Spinal cord (tissue), 10 donors: ENCODE measurements around the gene LRRC34. TPM values are rescaled to one million over a fixed set of nuclear protein-coding genes. Genes with fewer than 3 reads are reported as not detected.
A peak's percentile ranks its signal among the peaks of the same experiment; 100 is the strongest.

Experiments used
- DNase-seq, 6 donors: peaks; one replicate each; pipeline versions ENCODE4 v3.0.0 to v3.0.0-alpha.2; 2013 to 2015; ENCODE audit warnings: low spot score in 6 of 6, low read depth in 4 of 6
- H3K27ac ChIP-seq: one replicate; pipeline ENCODE4 v1.5.1; 2013; ENCODE audit warnings: low read depth, low read length, control low read depth
- H3K27me3 ChIP-seq: one replicate; pipeline ENCODE4 v1.6.1; 2013; ENCODE audit warnings: low read length; ENCODE audit not compliant: control insufficient read depth, insufficient read depth
- H3K36me3 ChIP-seq: one replicate; pipeline ENCODE4 v1.6.1; 2013; ENCODE audit warnings: low read length; ENCODE audit not compliant: control insufficient read depth, insufficient read depth
- H3K4me1 ChIP-seq: one replicate; pipeline ENCODE4 v1.6.1; 2013; ENCODE audit warnings: low read length; ENCODE audit not compliant: control insufficient read depth, insufficient read depth
- H3K4me3 ChIP-seq: one replicate; pipeline ENCODE4 v1.5.1; 2013; ENCODE audit warnings: low read depth, low read length, control low read depth
- H3K9me3 ChIP-seq: one replicate; pipeline ENCODE4 v1.6.1; 2013; ENCODE audit warnings: low read length; ENCODE audit not compliant: control insufficient read depth, insufficient read depth
- WGBS: methylation state at CpG from one replicate; pipeline ENCODE4 v1.1.5; 2013; ENCODE audit warnings: missing lambda C conversion rate; ENCODE audit not compliant: insufficient coverage; 5-methylcytosine and 5-hydroxymethylcytosine counted together
- polyA plus RNA-seq, 2 donors: library from polyadenylated mRNA; unstranded; fragments of 120-200 nt; gene quantifications; one replicate each; pipeline ENCODE4 v1.2.1, GENCODE V29; 2013; ENCODE audit not compliant: insufficient read length in 2 of 2
- total RNA-seq, 2 donors: library from RNA; depleted of rRNA in 1 of 2; stranded (reverse); fragments of 120-200 nt in 1 of 2; fragments of >200 nt in 1 of 2; gene quantifications; one replicate each; pipeline versions ENCODE4 v1.2.3 to v1.2.4, GENCODE V29; 2013 to 2014
- donor health status: healthy.

LRRC34 gene
- total and polyA plus RNA-seq, 4 donors: 13.1 to 18.4 (median 14.7) TPM

DNA sequence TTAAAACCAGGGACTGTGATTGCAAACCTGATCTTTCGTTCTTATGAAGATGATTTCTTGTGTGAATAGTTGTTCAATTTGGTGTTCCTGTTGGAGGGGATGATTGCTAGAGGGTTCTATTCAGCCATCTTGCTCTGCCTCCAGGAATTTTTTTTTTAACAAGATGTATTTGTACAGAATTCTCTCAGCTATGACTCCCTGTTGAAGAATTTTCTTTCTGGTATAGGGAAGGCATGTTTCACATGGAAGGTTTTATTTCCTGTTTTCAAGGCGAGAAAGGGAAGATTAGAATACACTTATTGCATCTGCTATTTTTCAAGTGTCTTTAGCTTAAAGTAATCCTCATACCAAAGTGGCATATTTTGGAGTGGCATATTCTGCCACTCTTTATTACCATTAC lies 5.6 kb upstream of the LRRC34 start:
- no peaks in the 10 kb centered on the region for H3K27me3 ChIP-seq
- no peak overlapping the region for H3K27ac ChIP-seq
- H3K9me3 ChIP-seq: peaks cover 5% of the 10 kb centered on the region
- DNase-seq: no peak
- H3K36me3 ChIP-seq: no peaks in the 10 kb centered on the region
- WGBS: no CpG with 5 or more reads among the region's 2 CpGs
- no peaks in the 10 kb centered on the region for H3K4me1 ChIP-seq
- H3K4me3 ChIP-seq: no peak overlapping the region

DNA sequence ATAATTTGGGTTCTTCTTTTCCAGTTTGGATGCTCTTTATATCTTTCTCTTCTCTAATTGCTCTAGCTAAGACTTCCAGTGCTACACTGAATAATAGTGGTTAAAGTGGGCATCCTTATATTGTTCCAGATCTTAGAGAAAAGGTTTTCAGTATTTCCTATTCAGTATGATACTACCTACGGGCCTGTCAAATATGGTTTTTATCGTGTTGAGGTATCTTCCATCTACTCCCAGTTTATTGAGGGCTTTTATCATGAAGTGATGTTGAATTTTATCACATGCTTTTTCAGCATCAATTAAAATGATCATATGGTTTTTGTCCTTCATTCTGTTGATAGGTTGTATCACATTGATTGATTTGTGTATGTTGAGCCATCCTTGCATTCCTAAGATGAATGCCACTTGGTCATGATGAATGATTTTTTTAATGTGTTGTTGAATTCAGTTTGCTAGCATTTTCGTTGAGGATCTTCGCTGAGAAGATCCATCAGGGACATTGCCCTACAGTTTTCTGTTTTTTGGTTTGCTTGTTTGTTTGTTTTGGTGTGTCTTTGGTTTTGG lies 3.0 kb upstream of the LRRC34 start:
- H3K27ac ChIP-seq: no peak overlapping the region
- no peak overlapping the region for H3K4me3 ChIP-seq
- H3K27me3 ChIP-seq: no peaks in the 10 kb centered on the region
- peaks cover 10% of the 10 kb centered on the region for H3K4me1 ChIP-seq
- WGBS: 83% methylated on average over 1 of the region's 4 CpGs
- no peak for DNase-seq
- no peaks in the 10 kb centered on the region for H3K36me3 ChIP-seq
- H3K9me3 ChIP-seq: peaks cover 5% of the 10 kb centered on the region

DNA sequence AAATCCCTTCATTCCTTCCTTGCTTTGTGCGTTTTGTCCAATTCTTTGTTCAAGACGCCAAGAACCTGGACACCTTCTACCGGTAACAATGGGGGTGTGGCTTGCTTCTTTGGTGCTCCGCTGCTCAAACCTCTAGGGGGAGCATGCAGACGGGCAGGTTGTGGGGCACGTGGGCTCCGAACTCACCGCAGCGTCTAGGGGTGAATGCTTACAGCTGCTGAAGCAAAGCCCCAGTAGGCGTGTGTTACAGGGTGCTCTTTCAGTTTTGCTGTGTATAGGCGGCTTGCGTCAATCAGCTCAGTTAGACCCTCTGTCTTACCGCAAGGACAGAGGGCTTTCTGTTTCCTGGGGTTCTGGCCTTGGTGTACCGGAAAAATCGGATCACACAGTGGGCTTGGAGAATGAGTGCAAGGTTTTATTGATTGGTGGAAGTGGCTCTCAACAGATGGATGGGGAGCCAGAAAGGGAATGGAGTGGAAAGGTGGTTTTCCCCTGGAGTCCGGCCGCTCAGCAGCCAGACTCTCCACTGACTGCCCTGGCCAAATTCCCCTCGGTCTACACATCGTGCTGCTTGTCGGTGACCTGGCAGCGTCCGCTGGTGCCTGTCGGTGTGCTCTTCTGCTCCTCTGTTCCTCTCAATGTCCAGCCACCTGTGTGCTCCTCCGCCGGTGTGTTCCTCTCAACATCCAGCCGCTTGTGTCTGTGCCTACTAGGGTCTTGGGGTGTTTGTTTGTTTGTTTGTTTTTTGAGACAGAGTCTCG lies 1.2 kb upstream of the LRRC34 start:
- DNase-seq: peak in 2 of 6 donors; percentile 9 to 27
- H3K4me3 ChIP-seq: peak overlapping the region; percentile 21
- H3K27ac ChIP-seq: no peak overlapping the region
- whole genome bisulfite sequencing: 62% methylated on average over 18 of the region's 27 CpGs
- no peaks in the 10 kb centered on the region for H3K36me3 ChIP-seq
- no peaks in the 10 kb centered on the region for H3K27me3 ChIP-seq
- peaks cover 5% of the 10 kb centered on the region for H3K9me3 ChIP-seq
- peaks cover 10% of the 10 kb centered on the region for H3K4me1 ChIP-seq

DNA sequence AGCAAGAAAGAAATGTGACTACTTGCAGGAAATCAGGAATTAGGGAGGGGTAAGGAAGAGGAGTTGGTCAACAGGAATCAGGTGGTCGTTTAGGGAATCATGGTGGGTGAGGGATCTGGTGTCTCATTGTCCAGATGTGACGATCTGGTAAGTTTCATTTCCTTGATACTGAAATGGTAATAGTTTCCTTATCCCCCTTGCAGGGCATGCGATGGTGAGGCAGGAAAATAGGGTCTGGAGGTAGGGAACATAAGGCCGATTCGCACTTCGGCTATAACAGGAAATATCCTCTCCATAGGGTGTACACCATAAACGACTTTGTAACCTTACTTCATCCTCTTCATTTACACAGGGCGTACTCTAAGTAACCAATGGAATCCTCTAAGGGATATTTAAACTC lies 574 bp upstream of the LRRC34 start:
- no peaks in the 10 kb centered on the region for H3K36me3 ChIP-seq
- DNase-seq: peak in 1 of 6 donors; percentile 7
- H3K9me3 ChIP-seq: peaks cover 5% of the 10 kb centered on the region
- 22% methylated on average over 1 of the region's 8 CpGs for WGBS
- H3K4me3 ChIP-seq: peak overlapping the region; percentile 21
- peaks cover 10% of the 10 kb centered on the region for H3K4me1 ChIP-seq
- peak overlapping the region; percentile 35 for H3K27ac ChIP-seq
- H3K27me3 ChIP-seq: no peaks in the 10 kb centered on the region

DNA sequence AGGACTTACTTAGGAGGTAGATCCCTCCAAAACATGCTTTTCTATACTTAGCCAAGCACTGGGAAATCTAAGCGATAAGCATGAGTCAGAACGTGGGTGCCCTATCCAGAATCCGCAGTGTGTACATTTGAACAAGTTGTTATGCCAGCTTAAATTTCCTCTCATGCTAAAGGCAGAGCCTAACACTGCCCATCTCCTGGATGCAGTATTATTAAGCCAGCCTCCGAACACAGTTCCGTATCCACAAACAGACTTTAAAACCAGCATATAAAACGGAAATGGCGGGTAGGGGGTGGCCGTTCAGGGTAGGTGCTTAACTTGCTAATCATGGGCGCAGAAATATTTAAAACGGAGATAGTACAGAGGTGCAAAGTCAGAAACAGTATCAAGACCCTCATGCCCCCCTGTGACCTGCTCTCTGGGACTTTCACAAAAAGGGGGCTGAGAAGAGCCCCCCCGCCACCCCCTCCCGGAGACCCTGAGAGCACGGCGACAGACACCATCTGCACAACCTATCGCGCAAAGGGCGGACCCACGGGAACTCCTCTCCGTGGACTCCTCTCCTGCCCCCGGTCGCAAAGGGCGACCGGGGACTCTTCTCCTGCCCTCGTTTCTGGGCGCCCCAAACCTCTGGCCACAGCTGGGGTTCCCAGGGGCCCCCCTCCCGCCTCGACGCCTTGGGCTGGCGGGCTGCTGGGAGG lies 923 bp downstream of the LRRC34 start:
- Histone ChIP-seq H3K9me3 (peaks cover 5% of the 10 kb centered on the region), H3K27me3 (no peaks in the 10 kb centered on the region), H3K4me3 (peak overlapping the region; percentile 68), H3K27ac (peak overlapping the region; percentile 87), H3K4me1 (peaks cover 10% of the 10 kb centered on the region), H3K36me3 (no peaks in the 10 kb centered on the region)
- 6% methylated on average over 22 of the region's 29 CpGs for WGBS
- DNase-seq: peak; percentile 15 to 77 (median 28)

DNA sequence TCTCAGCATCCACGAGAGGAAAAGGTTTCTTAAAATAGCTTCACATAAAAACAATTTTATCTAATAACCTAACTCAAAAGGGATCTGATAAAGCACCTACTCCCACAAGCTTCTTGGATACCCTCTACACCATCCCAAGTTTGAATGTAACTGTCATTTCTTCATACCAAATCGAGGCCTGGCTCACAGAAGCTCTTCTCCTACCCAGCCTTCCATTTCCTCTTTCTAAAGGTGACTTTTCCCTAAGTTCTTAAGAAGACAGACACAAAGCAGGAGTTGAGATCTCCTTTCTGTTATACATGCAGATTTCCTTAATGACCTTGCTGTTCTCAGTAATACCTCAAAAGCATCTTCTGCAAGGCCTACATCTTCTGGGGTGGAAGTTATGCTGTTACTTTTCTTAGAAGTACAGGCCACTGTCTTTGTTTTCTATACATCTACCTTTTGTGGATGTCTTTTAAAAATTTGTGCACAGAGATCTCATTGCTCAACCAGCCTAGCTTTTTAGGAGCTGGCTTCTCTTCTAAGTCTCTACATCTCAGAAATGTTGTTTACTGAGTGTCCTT lies 3.4 kb downstream of the LRRC34 start:
- no peak overlapping the region for H3K27ac ChIP-seq
- no peak overlapping the region for H3K4me3 ChIP-seq
- peaks cover 10% of the 10 kb centered on the region for H3K4me1 ChIP-seq
- DNase-seq: no peak
- no peaks in the 10 kb centered on the region for H3K27me3 ChIP-seq
- no peaks in the 10 kb centered on the region for H3K9me3 ChIP-seq
- 56% methylated on average over 1 of the region's 2 CpGs for WGBS
- no peaks in the 10 kb centered on the region for H3K36me3 ChIP-seq

DNA sequence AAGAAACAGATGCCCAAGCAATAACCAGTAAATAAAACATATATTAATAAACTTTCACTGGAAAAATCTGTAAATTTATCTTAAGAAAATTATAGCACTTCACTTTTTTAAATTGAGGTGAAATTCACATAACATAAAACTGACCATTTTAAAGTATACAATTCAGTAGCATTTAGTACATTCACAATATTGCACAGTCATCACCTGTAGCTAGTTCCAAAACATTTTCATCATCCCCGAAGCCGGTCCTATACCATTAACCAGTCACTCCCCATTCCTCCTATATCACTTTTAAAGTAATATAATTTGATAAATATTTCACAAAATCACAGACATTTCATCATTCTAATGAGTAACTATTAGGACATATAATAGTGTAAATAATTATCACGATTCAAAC lies 8.0 kb downstream of the LRRC34 start:
- Histone ChIP-seq H3K27ac (no peak overlapping the region), H3K36me3 (peaks cover 9% of the 10 kb centered on the region), H3K9me3 (no peaks in the 10 kb centered on the region), H3K4me3 (no peak overlapping the region), H3K4me1 (no peaks in the 10 kb centered on the region), H3K27me3 (no peaks in the 10 kb centered on the region)
- no peak for DNase-seq
- WGBS: no CpG with 5 or more reads among the region's 3 CpGs

DNA sequence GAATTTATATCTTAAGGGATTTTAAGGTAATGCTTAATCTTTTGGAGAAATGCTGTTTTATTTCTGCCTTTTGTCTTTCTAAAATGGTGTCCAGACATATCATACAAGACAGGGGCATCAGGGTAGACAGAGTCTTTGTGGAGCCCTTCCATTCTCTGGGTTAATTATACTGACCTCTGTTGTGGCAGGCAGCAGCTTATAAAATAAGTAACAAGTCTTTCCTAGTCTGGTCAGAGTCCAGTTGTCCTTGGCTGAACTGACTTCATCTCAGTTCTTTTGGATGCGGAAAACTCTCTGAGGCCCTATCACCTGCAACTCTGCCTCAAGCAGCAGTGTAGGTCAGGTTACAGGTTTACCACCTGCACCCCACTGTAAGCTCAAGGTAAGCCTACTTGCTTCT lies 20.3 kb downstream of the LRRC34 start:
- H3K27ac ChIP-seq: no peak overlapping the region
- H3K36me3 ChIP-seq: peaks cover 4% of the 10 kb centered on the region
- H3K9me3 ChIP-seq: no peaks in the 10 kb centered on the region
- no peak overlapping the region for H3K4me3 ChIP-seq
- 92% methylated on average over 1 of the region's 1 CpG for WGBS
- no peaks in the 10 kb centered on the region for H3K27me3 ChIP-seq
- DNase-seq: no peak
- H3K4me1 ChIP-seq: no peaks in the 10 kb centered on the region

DNA sequence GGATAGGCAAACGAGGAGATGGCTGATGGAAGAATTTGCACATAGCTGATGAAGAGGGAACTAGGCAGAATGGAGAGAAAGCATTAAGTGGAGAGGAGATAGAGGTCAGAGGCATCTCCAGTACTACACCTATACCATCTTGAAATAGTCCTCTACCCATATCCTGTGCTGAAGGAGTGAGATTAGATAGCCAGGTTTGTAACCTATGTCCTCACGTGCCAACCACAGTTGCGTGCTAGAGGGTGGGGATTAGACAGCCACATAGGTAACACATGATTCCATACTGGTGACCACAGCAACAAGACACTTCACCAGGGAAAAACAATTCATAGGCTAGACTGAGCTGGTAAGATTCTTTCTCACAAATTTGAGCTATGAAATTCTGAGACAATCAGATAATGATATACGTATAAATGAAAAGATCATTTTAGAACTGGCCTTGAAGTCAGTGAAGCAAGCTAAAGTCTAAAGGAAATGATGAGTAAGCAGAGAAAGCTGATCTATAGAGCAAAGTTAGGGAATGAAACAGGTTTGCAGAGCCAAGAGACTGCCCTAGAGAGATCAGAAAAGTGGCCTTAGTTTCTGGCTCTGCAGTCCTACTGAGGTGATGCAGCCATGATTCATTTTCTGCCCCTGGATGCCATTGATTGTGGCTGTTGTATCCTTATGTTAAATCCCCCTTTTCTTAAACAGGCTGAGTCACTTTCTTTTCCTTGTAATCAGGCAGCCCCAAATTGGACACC lies 21.8 kb downstream of the LRRC34 start:
- 93% methylated on average over 2 of the region's 4 CpGs for WGBS
- H3K9me3 ChIP-seq: no peaks in the 10 kb centered on the region
- no peak for DNase-seq
- H3K27ac ChIP-seq: no peak overlapping the region
- peaks cover 4% of the 10 kb centered on the region for H3K36me3 ChIP-seq
- H3K27me3 ChIP-seq: no peaks in the 10 kb centered on the region
- no peak overlapping the region for H3K4me3 ChIP-seq
- H3K4me1 ChIP-seq: no peaks in the 10 kb centered on the region
